ENCODE measurements around the gene SPRED3. TPM values are rescaled to one million over a fixed set of nuclear protein-coding genes. Genes with fewer than 3 reads are reported as not detected.

The SPRED3 gene
- total RNA-seq, 2 experiments from 2014 or later = 0.09 to 3.0 TPM

- no TSS peak for BruUV-seq (replicated peaks)
- H3K4me2 ChIP-seq (ENCODE audit: low read length) = no peak overlapping the region
- no peak overlapping the region for H3K27ac ChIP-seq (ENCODE audit: low read depth, low read length, poor library complexity, severe bottlenecking)
- H3K9me2 ChIP-seq (ENCODE audit: insufficient read depth, low read length) = no peaks in the 10 kb centered on the region
- intact Hi-C loops (cut with micrococcal nuclease; ENCODE audit: unreplicated experiment) = no loop called here
- H3K79me2 ChIP-seq (ENCODE audit: insufficient read depth, low read depth, low read length) = no peaks in the 10 kb centered on the region
- H3K36me3 ChIP-seq (ENCODE audit: insufficient read depth, low read length) = no peaks in the 10 kb centered on the region
- ChIA-PET CTCF (ENCODE audit: unreplicated experiment) (no interaction called here), POLR2A (no interaction called here)
- no peak for DNase-seq (ENCODE audit: low spot score)
- H3K4me1 ChIP-seq (ENCODE audit: insufficient read depth, low read length, poor library complexity, severe bottlenecking) = peaks cover 9% of the 10 kb centered on the region
- TF ChIP-seq, protein P1, sequence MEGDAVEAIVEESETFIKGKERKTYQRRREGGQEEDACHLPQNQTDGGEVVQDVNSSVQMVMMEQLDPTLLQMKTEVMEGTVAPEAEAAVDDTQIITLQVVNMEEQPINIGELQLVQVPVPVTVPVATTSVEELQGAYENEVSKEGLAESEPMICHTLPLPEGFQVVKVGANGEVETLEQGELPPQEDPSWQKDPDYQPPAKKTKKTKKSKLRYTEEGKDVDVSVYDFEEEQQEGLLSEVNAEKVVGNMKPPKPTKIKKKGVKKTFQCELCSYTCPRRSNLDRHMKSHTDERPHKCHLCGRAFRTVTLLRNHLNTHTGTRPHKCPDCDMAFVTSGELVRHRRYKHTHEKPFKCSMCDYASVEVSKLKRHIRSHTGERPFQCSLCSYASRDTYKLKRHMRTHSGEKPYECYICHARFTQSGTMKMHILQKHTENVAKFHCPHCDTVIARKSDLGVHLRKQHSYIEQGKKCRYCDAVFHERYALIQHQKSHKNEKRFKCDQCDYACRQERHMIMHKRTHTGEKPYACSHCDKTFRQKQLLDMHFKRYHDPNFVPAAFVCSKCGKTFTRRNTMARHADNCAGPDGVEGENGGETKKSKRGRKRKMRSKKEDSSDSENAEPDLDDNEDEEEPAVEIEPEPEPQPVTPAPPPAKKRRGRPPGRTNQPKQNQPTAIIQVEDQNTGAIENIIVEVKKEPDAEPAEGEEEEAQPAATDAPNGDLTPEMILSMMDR (conservative IDR thresholded peaks at IDR 0.05; ENCODE audit: low read length) = no peak
- no peak for TF ChIP-seq EZH2phosphoT487 (IDR thresholded peaks at IDR 0.05; ENCODE audit: borderline replicate concordance, low read depth, low read length)
- no peak overlapping the region for H2AFZ ChIP-seq (ENCODE audit: low read length)
- H3K4me3 ChIP-seq (ENCODE audit: low read depth, low read length, poor library complexity, severe bottlenecking) = no peak overlapping the region
- no peaks in the 10 kb centered on the region for H3K9me3 ChIP-seq (ENCODE audit: low read length)
- H4K20me1 ChIP-seq (ENCODE audit: insufficient read depth, low read length) = no peaks in the 10 kb centered on the region
These were observed 3.5 kb downstream of the SPRED3 start for GRCh38 chr19:38391911-38392464.

DNA sequence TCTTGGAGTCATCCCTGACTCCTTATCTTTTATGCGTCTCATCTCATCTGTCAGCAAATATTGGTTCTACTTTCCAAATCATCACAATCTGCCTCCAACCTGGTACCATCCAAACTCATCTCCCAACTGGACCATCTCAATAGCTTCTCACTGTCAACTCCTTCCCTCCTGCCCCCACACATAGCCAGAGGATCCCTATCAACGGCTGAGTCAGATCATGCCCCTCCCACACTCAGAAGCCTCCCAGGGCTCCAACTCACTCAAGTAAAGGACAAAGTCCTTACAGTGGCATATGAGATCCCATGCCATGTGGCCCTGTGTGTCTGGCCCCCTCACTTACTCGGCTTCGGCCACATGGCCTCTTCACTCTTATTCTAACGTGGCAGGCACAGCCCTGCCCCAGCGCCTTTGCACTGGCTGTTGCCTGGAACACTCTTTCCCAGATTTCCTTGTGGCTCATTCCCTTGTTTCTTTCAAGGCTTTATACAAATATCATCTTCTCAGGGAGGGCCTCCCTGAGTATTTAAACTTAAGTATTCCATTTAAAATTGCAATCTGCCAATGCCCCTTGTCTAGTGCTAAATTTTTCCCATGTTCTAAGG is 4.3 kb downstream of the SPRED3 start:
- H3K9me3 ChIP-seq (ENCODE audit: low read length) = no peaks in the 10 kb centered on the region
- H3K36me3 ChIP-seq (ENCODE audit: insufficient read depth, low read length) = no peaks in the 10 kb centered on the region
- H3K4me1 ChIP-seq (ENCODE audit: insufficient read depth, low read length, poor library complexity, severe bottlenecking) = peaks cover 9% of the 10 kb centered on the region
- ChIA-PET CTCF (ENCODE audit: unreplicated experiment) (no interaction called here), POLR2A (no interaction called here)
- no peak overlapping the region for H3K27ac ChIP-seq (ENCODE audit: low read depth, low read length, poor library complexity, severe bottlenecking)
- intact Hi-C loops (cut with micrococcal nuclease; ENCODE audit: unreplicated experiment) = no loop called here
- BruUV-seq (replicated peaks) = no TSS peak
- H4K20me1 ChIP-seq (ENCODE audit: insufficient read depth, low read length) = no peaks in the 10 kb centered on the region
- H3K79me2 ChIP-seq (ENCODE audit: insufficient read depth, low read depth, low read length) = no peaks in the 10 kb centered on the region
- TF ChIP-seq EZH2phosphoT487 (IDR thresholded peaks at IDR 0.05; ENCODE audit: borderline replicate concordance, low read depth, low read length) = no peak
- TF ChIP-seq, protein P1 (conservative IDR thresholded peaks at IDR 0.05; ENCODE audit: low read length) = no peak
- H2AFZ ChIP-seq (ENCODE audit: low read length) = no peak overlapping the region
- H3K9me2 ChIP-seq (ENCODE audit: insufficient read depth, low read length) = no peaks in the 10 kb centered on the region
- H3K4me3 ChIP-seq (ENCODE audit: low read depth, low read length, poor library complexity, severe bottlenecking) = no peak overlapping the region
- no peak overlapping the region for H3K4me2 ChIP-seq (ENCODE audit: low read length)
- DNase-seq (ENCODE audit: low spot score) = no peak

GRCh38 chr19:38394488-38394887 is 6.0 kb downstream of the SPRED3 start:
- Histone ChIP-seq H3K4me1 (ENCODE audit: insufficient read depth, low read length, poor library complexity, severe bottlenecking) (no peaks in the 10 kb centered on the region), H3K27ac (ENCODE audit: low read depth, low read length, poor library complexity, severe bottlenecking) (no peak overlapping the region), H3K79me2 (ENCODE audit: insufficient read depth, low read depth, low read length) (no peaks in the 10 kb centered on the region), H3K4me2 (ENCODE audit: low read length) (no peak overlapping the region), H3K4me3 (ENCODE audit: low read depth, low read length, poor library complexity, severe bottlenecking) (no peak overlapping the region), H3K9me3 (ENCODE audit: low read length) (no peaks in the 10 kb centered on the region), H3K36me3 (ENCODE audit: insufficient read depth, low read length) (no peaks in the 10 kb centered on the region), H3K9me2 (ENCODE audit: insufficient read depth, low read length) (no peaks in the 10 kb centered on the region), H2AFZ (ENCODE audit: low read length) (no peak overlapping the region), H4K20me1 (ENCODE audit: insufficient read depth, low read length) (no peaks in the 10 kb centered on the region)
- POLR2A ChIA-PET = interaction anchor here (1.2 kb wide), 1 partner anchor 20 kb away, joined by 3 read pairs; the partner anchor contains the start of gene PSMD8
- CTCF ChIA-PET (ENCODE audit: unreplicated experiment) = no interaction called here
- intact Hi-C loops (cut with micrococcal nuclease; ENCODE audit: unreplicated experiment) = no loop called here
- TF ChIP-seq, protein P1 (conservative IDR thresholded peaks at IDR 0.05; ENCODE audit: low read length) = no peak
- TF ChIP-seq EZH2phosphoT487 (IDR thresholded peaks at IDR 0.05; ENCODE audit: borderline replicate concordance, low read depth, low read length) = no peak
- peak; percentile 24 for DNase-seq (ENCODE audit: low spot score)
- no TSS peak for BruUV-seq (replicated peaks)

All from OCI-LY7 (cell line).